Stimulated activated naive CD8-positive, alpha-beta T cell treated with anti-CD3 and anti-CD28 coated beads, Interleukin-15, Interleukin-2, amounts not matched to agents 100 ng/mL and 50 ng/mL, for 24 hours (primary cell): Measurements from ENCODE around the gene STRA6.
"Not testable (repeated sequence)": the region's sequence is repeated elsewhere in the genome, so short reads cannot be mapped to it uniquely, and the experiment has no call there.

ENCODE experiments used
- H3K27ac Mint-ChIP-seq: one replicate; pipeline ENCODE4 v1.8.0; 2021; ENCODE audit warnings: mild to moderate bottlenecking, mixed read lengths
- H3K27me3 Mint-ChIP-seq: one replicate; pipeline ENCODE4 v1.8.0; 2021; ENCODE audit warnings: mixed read lengths
- H3K36me3 Mint-ChIP-seq: one replicate; pipeline ENCODE4 v1.8.0; 2021; ENCODE audit warnings: low read depth, mixed read lengths
- H3K4me1 Mint-ChIP-seq: one replicate; pipeline ENCODE4 v1.8.0; 2021; ENCODE audit warnings: low read depth, mixed read lengths
- H3K4me3 Mint-ChIP-seq: one replicate; pipeline ENCODE4 v1.8.0; 2021; ENCODE audit warnings: mild to moderate bottlenecking, mixed read lengths
- H3K9me3 Mint-ChIP-seq: one replicate; pipeline ENCODE4 v1.8.0; 2021; ENCODE audit warnings: mixed read lengths

STRA6 gene

GRCh38 chr15:74173380-74174218, 29.0 kb downstream of the STRA6 start, which contains the start of gene ISLR:
ISLR (plus strand) TSS chr15:74173710; CDS start chr15:74174859, 1,149 bp downstream.
- H3K4me1 Mint-ChIP-seq, result no peaks in the 10 kb centered on the region
- no peak within 1 kb of the TSS for H3K27ac Mint-ChIP-seq
- H3K4me3 Mint-ChIP-seq, result no peak within 1 kb of the TSS
- no peaks in the 10 kb centered on the region for H3K9me3 Mint-ChIP-seq
- H3K27me3 Mint-ChIP-seq, result no peaks in the 10 kb centered on the region
- no peaks in the 10 kb centered on the region for H3K36me3 Mint-ChIP-seq

- Mint-ChIP-seq H3K4me1 (no peaks in the 10 kb centered on the region), H3K36me3 (no peaks in the 10 kb centered on the region), H3K4me3 (no peak overlapping the region), H3K27me3 (no peaks in the 10 kb centered on the region), H3K9me3 (no peaks in the 10 kb centered on the region), H3K27ac (no peak overlapping the region)
Observed at GRCh38 chr15:74172701-74173379, 29.7 kb downstream of the STRA6 start.

- Mint-ChIP-seq H3K27ac (no peak overlapping the region), H3K4me3 (no peak overlapping the region), H3K4me1 (no peaks in the 10 kb centered on the region), H3K9me3 (no peaks in the 10 kb centered on the region), H3K27me3 (no peaks in the 10 kb centered on the region), H3K36me3 (no peaks in the 10 kb centered on the region)
Observed at GRCh38 chr15:74171965-74172541, 30.5 kb downstream of the STRA6 start.

- no peaks in the 10 kb centered on the region for H3K4me1 Mint-ChIP-seq
Observed at GRCh38 chr15:74170875-74171578, 31.6 kb downstream of the STRA6 start.

GRCh38 chr15:74170071-74170844, 32.3 kb downstream of the STRA6 start:
- no peak overlapping the region for H3K27ac Mint-ChIP-seq
- H3K27me3 Mint-ChIP-seq, result no peaks in the 10 kb centered on the region
- no peak overlapping the region for H3K4me3 Mint-ChIP-seq
- H3K9me3 Mint-ChIP-seq, result no peaks in the 10 kb centered on the region
- H3K4me1 Mint-ChIP-seq, result no peaks in the 10 kb centered on the region
- no peaks in the 10 kb centered on the region for H3K36me3 Mint-ChIP-seq

More at GRCh38 chr15:74170875-74171578, 31.6 kb downstream of the STRA6 start:
- Mint-ChIP-seq H3K27ac (no peak overlapping the region), H3K36me3 (no peaks in the 10 kb centered on the region), H3K4me3 (no peak overlapping the region), H3K27me3 (no peaks in the 10 kb centered on the region), H3K9me3 (no peaks in the 10 kb centered on the region)

GRCh38 chr15:74168711-74169126, 33.9 kb downstream of the STRA6 start:
- H3K9me3 Mint-ChIP-seq, result no peaks in the 10 kb centered on the region
- H3K4me3 Mint-ChIP-seq, result no peak overlapping the region
- peaks cover 6% of the 10 kb centered on the region for H3K27me3 Mint-ChIP-seq
- H3K4me1 Mint-ChIP-seq, result no peaks in the 10 kb centered on the region
- H3K27ac Mint-ChIP-seq, result no peak overlapping the region
- H3K36me3 Mint-ChIP-seq, result no peaks in the 10 kb centered on the region

- Mint-ChIP-seq H3K27ac (no peak overlapping the region), H3K9me3 (no peaks in the 10 kb centered on the region), H3K27me3 (peaks cover 14% of the 10 kb centered on the region), H3K4me1 (no peaks in the 10 kb centered on the region), H3K4me3 (no peak overlapping the region), H3K36me3 (no peaks in the 10 kb centered on the region)
Observed at GRCh38 chr15:74167891-74168331, 34.7 kb downstream of the STRA6 start.

- H3K27ac Mint-ChIP-seq, result no peak overlapping the region
- no peaks in the 10 kb centered on the region for H3K9me3 Mint-ChIP-seq
- H3K4me3 Mint-ChIP-seq, result no peak overlapping the region
- H3K27me3 Mint-ChIP-seq, result peaks cover 18% of the 10 kb centered on the region
- no peaks in the 10 kb centered on the region for H3K36me3 Mint-ChIP-seq
- H3K4me1 Mint-ChIP-seq, result no peaks in the 10 kb centered on the region
Observed at GRCh38 chr15:74165461-74165860, 37.1 kb downstream of the STRA6 start.

- H3K4me1 Mint-ChIP-seq, result peaks cover 20% of the 10 kb centered on the region
Observed at GRCh38 chr15:74162195-74162536, 40.4 kb downstream of the STRA6 start.

GRCh38 chr15:74160390-74160789, 42.2 kb downstream of the STRA6 start:
- H3K4me1 Mint-ChIP-seq, result peaks cover 20% of the 10 kb centered on the region
- H3K27me3 Mint-ChIP-seq, result peaks cover 22% of the 10 kb centered on the region
- not testable (repeated sequence) for H3K4me3 Mint-ChIP-seq, H3K36me3 Mint-ChIP-seq, H3K27ac Mint-ChIP-seq, H3K9me3 Mint-ChIP-seq

More at GRCh38 chr15:74162195-74162536, 40.4 kb downstream of the STRA6 start:
- not testable (repeated sequence) for H3K4me3 Mint-ChIP-seq, H3K27ac Mint-ChIP-seq, H3K36me3 Mint-ChIP-seq, H3K9me3 Mint-ChIP-seq
- peaks cover 22% of the 10 kb centered on the region for H3K27me3 Mint-ChIP-seq

- no peaks in the 10 kb centered on the region for H3K36me3 Mint-ChIP-seq
- H3K27me3 Mint-ChIP-seq, result peaks cover 23% of the 10 kb centered on the region
- peaks cover 20% of the 10 kb centered on the region for H3K4me1 Mint-ChIP-seq
- H3K4me3 Mint-ChIP-seq, result no peak overlapping the region
- no peak overlapping the region for H3K27ac Mint-ChIP-seq
- no peaks in the 10 kb centered on the region for H3K9me3 Mint-ChIP-seq
Observed at GRCh38 chr15:74159773-74160172, 42.8 kb downstream of the STRA6 start.

GRCh38 chr15:74158855-74159650, 43.5 kb downstream of the STRA6 start:
- H3K4me3 Mint-ChIP-seq, result no peak overlapping the region
- peaks cover 20% of the 10 kb centered on the region for H3K4me1 Mint-ChIP-seq
- H3K9me3 Mint-ChIP-seq, result no peaks in the 10 kb centered on the region
- H3K27ac Mint-ChIP-seq, result no peak overlapping the region
- no peaks in the 10 kb centered on the region for H3K36me3 Mint-ChIP-seq
- H3K27me3 Mint-ChIP-seq, result peaks cover 23% of the 10 kb centered on the region

- Mint-ChIP-seq H3K27me3 (peaks cover 20% of the 10 kb centered on the region), H3K27ac (no peak overlapping the region), H3K9me3 (no peaks in the 10 kb centered on the region), H3K4me1 (peaks cover 20% of the 10 kb centered on the region), H3K4me3 (no peak overlapping the region), H3K36me3 (no peaks in the 10 kb centered on the region)
Observed at GRCh38 chr15:74157868-74158827, 44.4 kb downstream of the STRA6 start.
